ENCODE results near the gene BAHCC1. TPM values are rescaled to one million over a fixed set of nuclear protein-coding genes. Genes with fewer than 3 reads are reported as not detected.

Gene BAHCC1
- total RNA-seq, 1 experiment from 2014 or later, result 29.8 TPM

GRCh38 chr17:81442791-81443190 is 47.5 kb downstream of the BAHCC1 start:
- Mint-ChIP-seq H3K36me3 (no peaks in the 10 kb centered on the region), H3K27ac (no peak overlapping the region), H3K9me3 (no peaks in the 10 kb centered on the region), H3K4me1 (no peaks in the 10 kb centered on the region), H3K27me3 (ENCODE audit: low read depth) (no peaks in the 10 kb centered on the region), H3K4me3 (no peak overlapping the region)
- POLR2A ChIA-PET, result no interaction called here
- ATAC-seq (no peak), DNase-seq (ENCODE audit: low spot score) (no peak)
- TF ChIP-seq ZNF416 (CRISPR knock-in tag; IDR thresholded peaks at IDR 0.05) (no peak), SMAD3 (CRISPR knock-in tag; IDR thresholded peaks at IDR 0.05; ENCODE audit: borderline replicate concordance) (no peak), GRHL2 (CRISPR knock-in tag; IDR thresholded peaks at IDR 0.05; ENCODE audit: insufficient replicate concordance, severe bottlenecking) (no peak), ESRRA (CRISPR knock-in tag; IDR thresholded peaks at IDR 0.05; ENCODE audit: borderline replicate concordance) (no peak), CDX4 (CRISPR knock-in tag; IDR thresholded peaks at IDR 0.05; ENCODE audit: borderline replicate concordance) (no peak), FOXP4 (CRISPR knock-in tag; IDR thresholded peaks at IDR 0.05) (no peak), MAX (CRISPR knock-in tag; IDR thresholded peaks at IDR 0.05) (no peak), ARID4B (CRISPR knock-in tag; IDR thresholded peaks at IDR 0.05; ENCODE audit: borderline replicate concordance) (no peak), TP53 (CRISPR knock-in tag; IDR thresholded peaks at IDR 0.05) (no peak), NFYB (CRISPR knock-in tag; conservative IDR thresholded peaks at IDR 0.05; ENCODE audit: low read depth) (no peak), NFATC4 (CRISPR knock-in tag; IDR thresholded peaks at IDR 0.05) (no peak)
- CTCF ChIA-PET, result no interaction called here

GRCh38 chr17:81443269-81443668 is 48.0 kb downstream of the BAHCC1 start:
- DNase-seq (ENCODE audit: low spot score), result no peak
- TF ChIP-seq ATF6 (CRISPR knock-in tag; IDR thresholded peaks at IDR 0.05) (no peak), CREM (CRISPR knock-in tag; IDR thresholded peaks at IDR 0.05) (no peak)
- POLR2A ChIA-PET, result no interaction called here
- Mint-ChIP-seq H3K4me1 (no peaks in the 10 kb centered on the region), H3K27ac (no peak overlapping the region), H3K4me3 (no peak overlapping the region), H3K27me3 (ENCODE audit: low read depth) (no peaks in the 10 kb centered on the region), H3K9me3 (no peaks in the 10 kb centered on the region), H3K36me3 (no peaks in the 10 kb centered on the region)
- no peak for ATAC-seq
- CTCF ChIA-PET, result no interaction called here
